ENCODE results near the gene RFC2. TPM values are rescaled to one million over a fixed set of nuclear protein-coding genes. Genes with fewer than 3 reads are reported as not detected.
"Not testable (repeated sequence)": the region's sequence is repeated elsewhere in the genome, so short reads cannot be mapped to it uniquely, and the experiment has no call there.

RFC2 gene
- total and polyA plus RNA-seq, 4 donors: 12.8 to 16.1 (median 14.0) TPM

GRCh38 chr7:74258639-74259038 lies 4.4 kb upstream of the RFC2 start:
- intact Hi-C loops (cut with DNase I): loop anchor here (5.0 kb wide), 2 partner anchors 34 to 49 kb away; no protein-coding TSS in a partner anchor
- H3K27ac ChIP-seq (ENCODE audit: low read depth in 1 of 2, low read length in 2 of 2): no peak overlapping the region
- 79 to 85% methylated on average over 9 of the region's 9 CpGs for WGBS, 2 donors
- H3K36me3 ChIP-seq (ENCODE audit: control insufficient read depth in 1 of 2, insufficient read depth in 2 of 2, low read length in 1 of 2): no peaks in the 10 kb centered on the region
- H3K4me1 ChIP-seq (ENCODE audit: control insufficient read depth in 1 of 2, insufficient read depth in 2 of 2, low read length in 2 of 2): no peaks in the 10 kb centered on the region
- ATAC-seq (ENCODE audit: low FRiP score) (no peak), DNase-seq (no peak)
- H3K4me3 ChIP-seq (ENCODE audit: low read length in 2 of 2): no peak overlapping the region
- no peaks in the 10 kb centered on the region for H3K9me3 ChIP-seq (ENCODE audit: control insufficient read depth, low read length)
- no peaks in the 10 kb centered on the region for H3K27me3 ChIP-seq (ENCODE audit: control insufficient read depth in 1 of 2, insufficient read depth in 2 of 2, low read length in 1 of 2)

GRCh38 chr7:74256491-74257408 lies 2.6 kb upstream of the RFC2 start:
- WGBS, 2 donors: 65 to 68% methylated on average over 12 of the region's 12 CpGs
- peak overlapping the region; percentile 60 to 82 for H3K27ac ChIP-seq (ENCODE audit: low read depth in 1 of 2, low read length in 2 of 2)
- intact Hi-C loops (cut with DNase I): loop anchor here (5.0 kb wide), 2 partner anchors 36 to 51 kb away; no protein-coding TSS in a partner anchor
- DNase-seq (peak in 1 of 2 donors; percentile 77), ATAC-seq (ENCODE audit: low FRiP score) (no peak)
- H3K4me1 ChIP-seq (ENCODE audit: control insufficient read depth in 1 of 2, insufficient read depth in 2 of 2, low read length in 2 of 2): no peaks in the 10 kb centered on the region
- H3K9me3 ChIP-seq (ENCODE audit: control insufficient read depth, low read length): no peaks in the 10 kb centered on the region
- no peak overlapping the region for H3K4me3 ChIP-seq (ENCODE audit: low read length in 2 of 2)
- no peaks in the 10 kb centered on the region for H3K36me3 ChIP-seq (ENCODE audit: control insufficient read depth in 1 of 2, insufficient read depth in 2 of 2, low read length in 1 of 2)
- no peaks in the 10 kb centered on the region for H3K27me3 ChIP-seq (ENCODE audit: control insufficient read depth in 1 of 2, insufficient read depth in 2 of 2, low read length in 1 of 2)

- H3K36me3 ChIP-seq (ENCODE audit: control insufficient read depth in 1 of 2, insufficient read depth in 2 of 2, low read length in 1 of 2); H3K4me1 ChIP-seq (ENCODE audit: control insufficient read depth in 1 of 2, insufficient read depth in 2 of 2, low read length in 2 of 2); DNase-seq; ATAC-seq (ENCODE audit: low FRiP score); H3K9me3 ChIP-seq (ENCODE audit: control insufficient read depth, low read length); H3K27me3 ChIP-seq (ENCODE audit: control insufficient read depth in 1 of 2, insufficient read depth in 2 of 2, low read length in 1 of 2); H3K4me3 ChIP-seq (ENCODE audit: low read length in 2 of 2): not testable (repeated sequence)
- peak overlapping the region in 1 of 2 donors; percentile 37 for H3K27ac ChIP-seq (ENCODE audit: low read depth in 1 of 2, low read length in 2 of 2)
- 92 to 94% methylated on average over 6 of the region's 6 CpGs for WGBS, 2 donors
- intact Hi-C loops (cut with DNase I): loop anchor here (2.0 to 5.0 kb wide), 3 partner anchors 37 to 52 kb away; partner anchors contain the start of gene LAT2 (in 1 of the 2)
These were observed 1.3 kb upstream of the RFC2 start for GRCh38 chr7:74255461-74255860.

GRCh38 chr7:74254858-74255379 lies 720 bp upstream of the RFC2 start:
- H3K4me1 ChIP-seq (ENCODE audit: control insufficient read depth in 1 of 2, insufficient read depth in 2 of 2, low read length in 2 of 2): no peaks in the 10 kb centered on the region
- H3K9me3 ChIP-seq (ENCODE audit: control insufficient read depth, low read length): no peaks in the 10 kb centered on the region
- H3K36me3 ChIP-seq (ENCODE audit: control insufficient read depth in 1 of 2, insufficient read depth in 2 of 2, low read length in 1 of 2): no peaks in the 10 kb centered on the region
- WGBS, 2 donors: 23 to 25% methylated on average over 20 of the region's 20 CpGs
- no peaks in the 10 kb centered on the region for H3K27me3 ChIP-seq (ENCODE audit: control insufficient read depth in 1 of 2, insufficient read depth in 2 of 2, low read length in 1 of 2)
- intact Hi-C loops (cut with DNase I): loop anchor here (2.0 to 5.0 kb wide), 3 partner anchors 37 to 52 kb away; partner anchors contain the start of gene LAT2 (in 1 of the 2)
- H3K27ac ChIP-seq (ENCODE audit: low read depth in 1 of 2, low read length in 2 of 2): peak overlapping the region in 1 of 2 donors; percentile 56
- DNase-seq (no peak), ATAC-seq (ENCODE audit: low FRiP score) (no peak)
- peak overlapping the region; percentile 29 to 51 for H3K4me3 ChIP-seq (ENCODE audit: low read length in 2 of 2)

GRCh38 chr7:74253835-74254128 lies 417 bp downstream of the RFC2 start:
- Histone ChIP-seq H3K27ac (ENCODE audit: low read depth in 1 of 2, low read length in 2 of 2) (peak overlapping the region in 1 of 2 donors; percentile 60), H3K4me3 (ENCODE audit: low read length in 2 of 2) (peak overlapping the region; percentile 70 to 85), H3K4me1 (ENCODE audit: control insufficient read depth in 1 of 2, insufficient read depth in 2 of 2, low read length in 2 of 2) (no peaks in the 10 kb centered on the region), H3K36me3 (ENCODE audit: control insufficient read depth in 1 of 2, insufficient read depth in 2 of 2, low read length in 1 of 2) (no peaks in the 10 kb centered on the region), H3K27me3 (ENCODE audit: control insufficient read depth in 1 of 2, insufficient read depth in 2 of 2, low read length in 1 of 2) (no peaks in the 10 kb centered on the region), H3K9me3 (ENCODE audit: control insufficient read depth, low read length) (no peaks in the 10 kb centered on the region)
- intact Hi-C loops (cut with DNase I): loop anchor here in 1 of 2 donors (2.0 kb wide), 1 partner anchor 43 kb away; the partner anchor contains the start of gene LAT2
- ATAC-seq (ENCODE audit: low FRiP score) (peak; percentile 15), DNase-seq (no peak)
- 1% methylated on average over 10 of the region's 10 CpGs for WGBS, 2 donors

- Histone ChIP-seq H3K27ac (ENCODE audit: low read depth in 1 of 2, low read length in 2 of 2) (no peak overlapping the region), H3K27me3 (ENCODE audit: control insufficient read depth in 1 of 2, insufficient read depth in 2 of 2, low read length in 1 of 2) (no peaks in the 10 kb centered on the region), H3K36me3 (ENCODE audit: control insufficient read depth in 1 of 2, insufficient read depth in 2 of 2, low read length in 1 of 2) (no peaks in the 10 kb centered on the region), H3K4me3 (ENCODE audit: low read length in 2 of 2) (no peak overlapping the region), H3K4me1 (ENCODE audit: control insufficient read depth in 1 of 2, insufficient read depth in 2 of 2, low read length in 2 of 2) (no peaks in the 10 kb centered on the region), H3K9me3 (ENCODE audit: control insufficient read depth, low read length) (no peaks in the 10 kb centered on the region)
- intact Hi-C loops (cut with DNase I): no loop called here
- no peak for ATAC-seq (ENCODE audit: low FRiP score)
- WGBS, 2 donors: 65 to 67% methylated on average over 7 of the region's 7 CpGs
- no peak for DNase-seq
These were observed 868 bp downstream of the RFC2 start for GRCh38 chr7:74253331-74253730.

GRCh38 chr7:74252893-74253292 lies 1.3 kb downstream of the RFC2 start:
- no peak overlapping the region for H3K27ac ChIP-seq (ENCODE audit: low read depth in 1 of 2, low read length in 2 of 2)
- ATAC-seq (ENCODE audit: low FRiP score) (no peak), DNase-seq (no peak)
- no peaks in the 10 kb centered on the region for H3K9me3 ChIP-seq (ENCODE audit: control insufficient read depth, low read length)
- H3K4me1 ChIP-seq (ENCODE audit: control insufficient read depth in 1 of 2, insufficient read depth in 2 of 2, low read length in 2 of 2): no peaks in the 10 kb centered on the region
- no peaks in the 10 kb centered on the region for H3K36me3 ChIP-seq (ENCODE audit: control insufficient read depth in 1 of 2, insufficient read depth in 2 of 2, low read length in 1 of 2)
- intact Hi-C loops (cut with DNase I): no loop called here
- WGBS, 2 donors: 79 to 81% methylated on average over 5 of the region's 5 CpGs
- H3K27me3 ChIP-seq (ENCODE audit: control insufficient read depth in 1 of 2, insufficient read depth in 2 of 2, low read length in 1 of 2): no peaks in the 10 kb centered on the region
- no peak overlapping the region for H3K4me3 ChIP-seq (ENCODE audit: low read length in 2 of 2)

GRCh38 chr7:74249058-74249457 lies 5.1 kb downstream of the RFC2 start:
- DNase-seq; H3K9me3 ChIP-seq (ENCODE audit: control insufficient read depth, low read length); H3K4me3 ChIP-seq (ENCODE audit: low read length in 2 of 2); H3K27me3 ChIP-seq (ENCODE audit: control insufficient read depth in 1 of 2, insufficient read depth in 2 of 2, low read length in 1 of 2); intact Hi-C loops (cut with DNase I); H3K27ac ChIP-seq (ENCODE audit: low read depth in 1 of 2, low read length in 2 of 2); ATAC-seq (ENCODE audit: low FRiP score); H3K36me3 ChIP-seq (ENCODE audit: control insufficient read depth in 1 of 2, insufficient read depth in 2 of 2, low read length in 1 of 2); H3K4me1 ChIP-seq (ENCODE audit: control insufficient read depth in 1 of 2, insufficient read depth in 2 of 2, low read length in 2 of 2): not testable (repeated sequence)
- WGBS, 2 donors: 95 to 96% methylated on average over 10 of the region's 10 CpGs
